NCI-H1105 (cell line): ENCODE data around the gene GRB10.
"Not testable (repeated sequence)": the region's sequence is repeated elsewhere in the genome, so short reads cannot be mapped to it uniquely, and the experiment has no call there.

Experiments used
- DNase-seq: peaks from one replicate; lab custom pipeline; 2025; lab: John Stamatoyannopoulos, UW

Gene GRB10

DNA sequence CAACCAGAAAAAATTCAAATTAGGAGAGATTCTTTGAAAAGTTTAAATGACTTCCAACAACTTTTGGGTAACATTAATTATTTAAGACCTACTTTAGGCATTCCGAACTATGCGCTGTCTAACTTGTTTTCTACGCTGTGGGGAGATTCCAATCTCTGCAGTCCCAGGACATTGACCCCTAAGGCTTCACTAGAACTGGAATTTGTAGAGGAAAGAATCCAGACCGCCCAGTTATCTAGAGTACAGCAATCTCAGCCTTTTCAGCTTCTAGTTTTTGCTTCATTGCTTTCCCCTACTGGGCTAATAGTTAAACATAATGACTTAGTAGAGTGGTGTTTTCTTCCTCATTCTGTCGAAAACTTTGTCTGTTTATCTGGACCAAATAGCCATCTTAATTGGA lies 202.6 kb downstream of the GRB10 start:
- DNase-seq, result no peak

DNA sequence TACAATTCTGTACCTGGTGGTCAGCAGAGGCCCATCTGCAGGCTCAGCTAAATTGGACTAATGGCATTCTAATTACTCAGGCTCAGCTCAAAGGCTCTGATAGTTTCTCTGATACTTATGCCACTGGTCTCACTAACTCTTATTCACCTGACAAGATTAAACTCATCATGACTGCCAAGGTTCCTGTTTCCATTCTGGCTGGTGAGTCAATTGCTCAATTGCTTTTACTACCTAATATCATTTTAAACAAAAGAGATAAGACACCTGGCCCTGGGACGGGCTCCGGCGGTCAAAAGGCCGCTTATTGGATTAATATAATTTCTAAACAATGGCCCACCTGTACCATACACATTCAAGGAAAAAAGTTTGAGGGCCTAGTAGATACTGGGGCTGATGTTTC lies 204.6 kb downstream of the GRB10 start:
- DNase-seq, result not testable (repeated sequence)

DNA sequence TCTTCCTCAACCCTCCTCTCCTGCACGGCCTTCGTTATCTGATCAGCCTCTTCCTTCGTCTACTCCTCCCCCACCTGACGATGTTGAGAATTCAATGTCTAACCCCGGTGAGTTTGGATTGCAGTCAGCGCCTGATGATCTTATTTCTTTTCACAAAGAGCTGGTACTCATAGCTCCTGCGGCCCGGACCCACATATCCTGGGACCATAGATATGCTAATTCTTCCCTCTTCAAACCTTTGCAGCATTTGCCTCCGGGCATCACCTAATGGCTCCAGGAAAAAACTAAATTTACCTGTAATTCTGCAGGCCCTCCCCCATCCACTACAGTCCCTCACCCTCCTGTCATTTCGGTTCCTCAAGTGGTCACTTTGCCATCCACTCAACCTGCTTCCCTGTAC lies 205.1 kb downstream of the GRB10 start:
- no peak for DNase-seq

DNA sequence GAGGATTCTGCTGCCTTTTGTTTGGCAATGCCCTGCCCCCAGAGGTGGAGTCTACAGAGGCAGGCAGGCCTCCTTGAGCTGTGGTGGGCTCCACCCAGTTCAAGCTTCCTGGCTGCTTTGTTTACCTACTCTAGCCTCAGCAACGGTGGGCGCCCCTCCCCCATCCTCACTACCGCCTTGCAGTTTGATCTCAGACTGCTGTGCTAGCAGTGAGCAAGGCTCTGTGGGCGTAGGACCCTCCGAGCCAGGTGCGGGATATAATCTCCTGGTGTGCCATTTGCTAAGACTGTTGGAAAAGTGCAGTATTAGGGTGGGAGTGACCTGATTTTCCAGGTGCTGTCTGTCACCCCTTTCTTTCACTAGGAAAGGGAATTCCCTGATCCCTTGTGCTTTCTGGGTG lies 206.3 kb downstream of the GRB10 start:
- not testable (repeated sequence) for DNase-seq

DNA sequence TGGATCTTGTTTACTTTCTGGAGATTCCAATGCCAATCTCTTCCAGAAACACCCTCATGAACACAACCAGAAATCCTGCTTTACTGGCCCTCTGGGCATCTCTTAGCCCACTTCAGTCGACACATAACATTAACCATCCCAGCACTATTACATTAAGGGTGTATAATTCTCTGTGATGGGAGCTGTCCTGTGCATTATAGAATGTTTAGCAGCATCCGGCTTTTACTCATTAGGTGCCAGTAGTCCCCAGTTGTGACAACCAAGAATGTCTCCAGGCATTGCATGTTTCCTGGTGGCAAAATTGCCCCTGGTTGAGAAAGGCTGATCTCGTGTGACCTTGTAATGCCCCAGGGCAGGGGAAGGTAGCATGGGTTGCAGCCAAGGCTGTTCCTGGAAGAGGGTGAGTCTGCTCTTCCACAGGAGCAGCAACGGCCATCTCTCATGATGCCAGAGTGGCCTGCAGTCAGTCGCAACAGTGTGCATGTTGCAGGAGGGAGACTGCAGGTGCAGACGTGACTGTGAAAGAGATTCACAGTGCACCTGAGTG lies 214.9 kb downstream of the GRB10 start:
- DNase-seq, result no peak

DNA sequence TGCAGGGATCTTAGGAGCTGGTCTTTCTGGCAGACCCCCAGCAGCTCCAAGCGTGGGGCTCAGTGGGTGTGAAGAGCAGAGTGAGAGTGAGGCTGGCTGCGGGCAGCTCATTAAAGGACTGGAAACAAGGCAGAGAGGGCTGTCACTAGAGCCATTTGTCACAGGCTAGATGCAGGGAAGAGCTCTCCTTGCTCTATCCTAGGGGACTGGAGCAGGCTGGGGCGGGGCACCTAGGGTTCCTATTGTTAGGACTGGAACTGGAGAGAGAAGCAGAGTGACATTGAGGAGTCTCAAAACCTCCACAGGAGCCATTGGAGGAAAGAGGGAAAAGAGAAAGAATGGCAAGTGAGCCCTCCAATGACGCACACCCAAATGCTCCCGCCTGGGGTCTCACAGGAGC lies 216.7 kb downstream of the GRB10 start:
- DNase-seq, result no peak

DNA sequence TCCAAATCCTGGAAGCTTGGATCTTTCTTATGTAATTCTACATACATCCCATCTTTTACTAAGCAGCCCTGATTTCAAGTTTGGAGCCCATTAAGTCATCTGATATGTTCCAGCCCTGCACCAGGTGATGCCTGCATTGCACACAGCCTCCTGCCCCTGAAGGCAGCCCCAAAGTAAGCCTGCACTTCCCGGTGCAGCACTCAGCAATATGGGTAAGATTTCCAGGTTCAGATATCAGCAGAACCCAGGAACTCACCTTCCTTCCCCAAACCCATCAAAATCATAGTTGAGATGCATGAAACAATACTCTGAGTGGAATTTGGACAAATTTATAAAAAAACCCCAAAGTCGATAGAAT lies 217.2 kb downstream of the GRB10 start:
- DNase-seq, result no peak

DNA sequence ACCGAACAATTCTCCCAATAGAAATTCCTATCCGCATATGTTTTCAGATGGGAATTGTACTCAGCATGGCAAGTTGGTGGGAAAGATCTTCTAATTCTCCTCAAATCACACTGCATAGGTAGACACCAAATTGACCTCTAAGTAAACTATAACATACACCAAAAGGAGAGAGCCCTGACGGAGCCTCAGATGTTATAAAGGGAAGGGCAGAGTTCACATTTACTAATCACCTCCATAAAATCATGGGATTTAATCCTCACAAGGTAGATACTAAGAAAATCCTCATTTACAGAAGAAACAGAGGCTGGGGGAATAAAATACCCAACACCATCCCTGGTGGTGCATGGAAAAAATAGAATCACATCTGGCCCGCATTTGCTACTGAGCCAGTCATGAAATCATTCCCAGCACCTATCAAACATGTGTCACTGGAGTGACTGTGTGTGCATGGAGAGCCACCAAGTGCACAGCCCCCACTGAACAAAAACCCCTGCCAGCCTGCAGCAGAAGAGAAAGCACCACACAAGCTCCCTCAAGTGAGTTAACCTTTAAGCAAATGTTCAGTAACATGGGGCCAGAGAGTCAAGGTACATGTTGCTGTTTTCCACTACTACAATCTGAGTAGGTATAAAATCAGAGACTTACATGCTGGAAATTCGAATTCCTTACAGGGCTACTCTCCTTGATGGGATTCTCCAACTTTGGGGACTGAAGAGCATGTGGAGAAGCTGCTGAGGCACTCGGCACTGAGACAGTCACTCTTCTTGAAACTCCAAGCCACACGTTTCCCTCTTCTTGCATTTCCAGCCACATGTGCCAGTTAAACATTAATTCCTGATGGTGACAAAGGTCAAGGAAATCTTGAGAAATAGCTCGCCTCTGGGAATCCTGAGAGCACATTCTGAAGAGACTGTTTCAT lies 217.8 kb downstream of the GRB10 start, which contains the start of gene DDC:
Gene DDC, minus strand, starts transcription at position 766 of the 919 bp plus-strand sequence. CDS start 21,320 bp downstream, outside the sequence.
- DNase-seq, result no peak

DNA sequence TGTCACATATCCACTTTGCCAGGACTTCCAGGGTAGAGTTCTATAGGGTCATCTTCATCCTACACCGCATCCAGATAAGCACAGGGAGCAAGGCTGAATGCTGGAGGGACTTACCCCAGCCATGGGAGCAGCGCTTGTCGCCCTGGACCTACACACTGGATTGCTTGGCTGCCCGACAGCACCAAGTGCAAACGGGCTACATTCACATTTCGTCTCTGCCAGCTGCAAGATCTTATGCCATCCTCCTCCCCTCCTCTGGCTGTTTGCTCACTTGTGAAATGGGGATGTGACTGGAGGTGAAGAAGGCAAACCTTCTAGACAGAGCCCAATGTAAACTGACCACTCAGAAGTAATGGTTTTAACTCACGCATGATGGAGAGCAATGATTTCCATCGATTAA lies 218.5 kb downstream of the GRB10 start:
- DNase-seq, result no peak

DNA sequence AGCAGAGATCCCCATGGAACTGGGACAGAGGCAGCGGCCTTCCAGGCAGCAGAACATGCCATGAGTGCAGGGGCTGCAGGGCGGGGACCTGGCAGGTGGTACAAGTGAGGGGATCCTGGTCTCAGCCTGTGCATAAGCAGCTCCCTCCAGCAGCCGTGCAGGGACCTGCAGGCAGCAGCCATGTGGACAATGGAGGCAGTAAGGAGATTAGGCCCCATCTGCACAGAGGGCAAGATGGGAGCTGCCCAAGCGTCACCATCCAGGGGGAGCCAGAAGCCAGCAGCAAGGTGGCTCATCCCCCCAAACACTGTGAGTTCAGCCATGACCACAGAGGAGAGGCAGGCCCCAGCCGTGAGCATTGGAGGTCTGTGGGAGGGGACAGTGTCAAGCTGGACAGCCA lies 220.6 kb downstream of the GRB10 start:
- DNase-seq, result no peak

DNA sequence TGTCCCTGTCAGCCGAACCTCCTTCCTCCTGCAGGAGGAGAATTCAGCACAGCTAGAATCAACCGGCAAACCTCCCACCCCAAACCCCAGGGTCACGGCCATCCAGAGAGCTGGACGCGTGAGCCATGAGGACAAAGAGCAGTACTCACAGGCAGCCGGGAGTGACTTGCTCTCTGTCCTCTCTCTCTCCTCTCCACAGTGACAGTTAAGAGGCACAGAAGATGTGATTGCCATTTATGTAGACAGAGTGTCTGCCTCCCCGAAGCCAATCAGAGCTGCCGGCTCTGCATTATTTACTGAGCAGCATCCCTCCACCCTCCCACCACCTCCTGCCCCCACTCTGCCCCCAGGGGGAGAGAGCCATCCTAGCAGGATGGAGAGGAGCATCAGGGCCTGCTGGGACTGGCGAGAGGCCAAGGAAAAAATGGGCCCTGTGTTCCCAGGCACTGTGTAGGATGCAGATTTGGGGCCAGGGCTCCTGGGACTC lies 221.8 kb downstream of the GRB10 start:
- DNase-seq, result peak; percentile 83

DNA sequence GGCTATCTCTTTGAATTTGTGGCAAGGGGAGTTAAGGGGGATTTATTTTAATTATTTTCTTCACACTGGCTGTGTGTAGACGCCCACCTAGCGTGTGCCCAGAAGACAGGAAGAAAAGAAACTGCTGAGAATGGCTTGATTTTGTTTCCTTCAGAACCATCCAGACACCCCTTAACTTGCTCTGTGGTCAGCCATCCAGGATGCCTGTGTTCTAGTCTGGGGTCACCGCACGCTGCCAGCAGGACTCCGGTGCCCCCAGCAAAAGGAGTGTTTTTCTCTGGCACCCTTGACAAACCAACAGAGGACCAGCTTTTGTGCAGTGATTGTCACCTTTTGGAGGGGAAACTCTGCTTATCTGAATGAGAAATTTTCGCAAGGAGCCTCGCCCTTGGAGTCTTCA lies 222.8 kb downstream of the GRB10 start:
- no peak for DNase-seq

DNA sequence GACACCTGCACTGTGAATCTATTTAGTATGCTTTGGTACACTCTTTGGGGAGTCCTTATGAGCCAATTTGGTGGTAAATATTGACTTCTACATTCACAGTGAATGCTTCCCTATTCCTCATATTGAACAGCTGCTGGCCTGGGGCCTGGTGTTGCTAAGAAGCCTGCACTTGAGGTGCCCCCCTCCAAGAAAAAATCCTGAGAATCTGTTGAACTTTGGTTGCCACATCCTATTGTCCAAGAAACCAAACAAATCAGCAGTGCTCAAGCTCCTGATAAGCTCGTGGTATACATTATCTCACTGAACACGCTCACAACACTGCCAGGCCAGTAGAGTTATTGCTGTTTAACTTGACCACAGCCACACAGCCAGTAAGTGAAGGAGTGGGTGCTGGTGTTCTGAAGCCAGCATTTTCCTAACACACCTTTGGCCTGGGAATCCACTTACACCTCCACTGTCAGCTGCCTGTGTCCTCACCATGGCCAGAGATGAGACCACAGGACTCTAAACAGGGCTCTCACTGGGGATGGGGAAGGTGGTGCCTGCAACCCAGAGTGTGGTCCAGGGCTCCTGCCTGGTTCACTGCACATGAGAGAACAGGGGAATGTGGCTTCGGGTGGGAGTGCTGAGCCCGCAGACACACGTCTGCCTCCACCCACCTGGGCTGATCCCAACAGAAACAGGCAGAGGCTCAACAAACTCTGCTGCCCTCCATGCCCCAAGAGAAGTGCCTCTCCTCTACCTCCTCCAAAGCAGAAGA lies 224.2 kb downstream of the GRB10 start:
- no peak for DNase-seq

DNA sequence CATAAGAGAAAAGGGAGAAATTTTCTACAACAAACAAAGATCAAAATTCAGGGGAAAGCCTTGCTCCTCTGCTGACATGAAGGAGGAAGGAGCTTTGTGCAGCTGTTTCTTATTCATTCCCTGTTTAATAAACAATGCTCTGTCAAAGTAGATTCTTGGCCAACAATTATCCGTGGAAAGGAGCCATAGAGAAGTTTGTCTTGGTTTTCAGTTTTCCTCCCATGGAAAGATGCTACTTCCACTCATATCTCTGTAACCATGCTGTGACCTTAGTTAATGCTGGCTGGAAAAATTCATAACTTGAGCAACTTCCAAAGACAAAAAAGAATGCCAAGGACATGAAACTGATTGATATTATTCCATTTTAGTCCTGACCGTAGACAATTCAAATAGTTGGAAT lies 225.6 kb downstream of the GRB10 start:
- DNase-seq, result no peak

DNA sequence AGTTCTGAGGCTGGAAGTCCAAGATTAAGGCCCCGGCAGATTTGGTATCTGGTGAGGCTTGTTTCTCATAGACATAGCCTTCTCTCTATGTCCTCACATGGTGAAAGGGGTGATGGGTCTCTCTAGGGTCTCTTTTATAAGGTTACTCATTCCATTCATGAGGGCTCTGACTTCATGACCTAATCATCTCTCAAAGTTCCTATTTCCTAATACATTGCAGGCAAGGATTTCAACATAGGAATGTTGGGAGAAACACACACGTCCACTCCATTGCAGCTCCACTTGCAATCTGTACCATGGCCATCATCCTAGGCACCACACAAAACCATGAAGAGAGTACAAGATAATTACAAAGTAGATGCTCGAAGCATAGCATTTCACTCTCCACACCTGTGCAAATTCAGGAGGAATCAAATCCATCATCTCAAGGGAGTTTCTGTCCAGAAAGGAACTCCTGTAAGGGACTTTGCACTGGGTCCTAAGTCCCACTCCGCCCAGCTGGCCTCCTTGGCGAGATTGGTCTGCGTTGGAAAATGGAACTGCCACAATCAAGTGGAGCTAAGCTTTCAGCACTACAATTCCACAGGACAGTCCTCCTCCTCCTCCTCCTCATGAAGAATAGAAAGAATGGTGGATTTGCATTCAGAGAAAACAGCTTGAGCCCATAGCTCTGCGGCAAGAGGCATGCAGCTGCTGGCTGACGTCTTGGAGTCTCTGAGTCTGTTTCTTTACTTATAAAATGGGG lies 226.3 kb downstream of the GRB10 start:
- no peak for DNase-seq

DNA sequence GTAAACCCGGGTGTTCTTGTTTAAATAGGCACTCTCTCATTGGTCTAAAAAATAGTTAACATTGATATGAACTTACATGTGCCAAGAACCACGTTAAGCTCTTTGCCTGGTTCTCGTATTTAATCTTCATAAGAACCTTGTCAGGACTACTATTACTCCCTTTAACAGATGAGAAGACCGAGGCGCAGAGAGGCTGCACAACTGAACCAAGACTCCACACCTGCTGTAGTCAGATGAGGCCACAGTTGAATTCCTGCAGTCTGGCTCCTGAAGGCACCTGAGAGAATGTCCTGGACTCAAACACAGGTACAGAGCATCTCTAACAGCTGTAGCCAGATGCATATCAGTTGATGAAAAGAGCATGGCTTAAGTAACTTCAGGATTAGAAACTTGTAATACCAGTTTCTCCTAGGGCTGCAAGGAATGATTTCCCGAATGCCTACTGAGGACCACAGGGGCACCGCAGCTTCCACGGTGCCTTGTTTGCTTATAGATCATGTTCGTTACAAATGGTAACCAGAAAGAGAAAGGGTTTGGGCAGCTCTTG lies 227.0 kb downstream of the GRB10 start:
- DNase-seq, result no peak

DNA sequence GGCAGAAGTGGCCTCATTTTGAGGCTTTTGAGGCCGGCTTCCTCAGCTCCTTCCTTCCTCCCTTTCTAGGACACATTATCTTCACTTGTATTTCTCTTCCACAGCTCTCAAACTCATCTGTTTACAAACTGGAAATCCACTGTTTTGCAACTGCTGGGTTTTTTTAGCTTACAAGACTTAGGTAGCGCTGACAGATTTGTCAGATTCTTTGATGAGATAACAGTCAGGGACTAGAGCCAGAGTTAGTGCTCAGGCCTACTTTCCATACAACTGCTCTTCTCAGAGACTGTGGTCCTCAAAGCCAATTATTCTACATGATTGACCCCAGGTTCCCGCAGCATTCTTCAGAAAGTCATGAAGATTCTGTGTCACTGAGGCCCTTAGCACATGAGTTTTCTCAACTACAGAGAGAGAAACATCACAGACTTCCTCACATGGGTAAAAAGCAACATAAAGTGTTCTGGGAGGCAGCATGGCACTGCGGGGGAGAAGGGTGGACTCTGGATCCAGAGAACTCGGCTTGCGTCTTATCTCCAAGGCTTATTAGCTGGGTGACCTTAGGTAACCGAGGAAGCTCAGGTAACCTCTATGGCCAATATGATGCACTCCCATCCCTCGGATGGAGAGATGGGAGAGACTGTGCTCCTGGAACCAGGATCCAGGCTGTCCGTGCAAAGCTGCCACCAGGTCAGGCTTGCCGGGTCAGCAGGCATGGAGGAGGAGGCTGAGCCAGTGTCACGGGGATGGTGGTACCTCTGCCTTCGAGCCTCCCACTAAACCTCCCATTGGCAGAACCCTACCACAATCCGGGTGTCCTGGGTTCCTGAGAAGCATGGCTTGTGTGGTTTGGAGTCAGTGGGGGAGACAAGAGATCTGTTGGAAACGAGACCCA lies 228.0 kb downstream of the GRB10 start:
- DNase-seq, result no peak

DNA sequence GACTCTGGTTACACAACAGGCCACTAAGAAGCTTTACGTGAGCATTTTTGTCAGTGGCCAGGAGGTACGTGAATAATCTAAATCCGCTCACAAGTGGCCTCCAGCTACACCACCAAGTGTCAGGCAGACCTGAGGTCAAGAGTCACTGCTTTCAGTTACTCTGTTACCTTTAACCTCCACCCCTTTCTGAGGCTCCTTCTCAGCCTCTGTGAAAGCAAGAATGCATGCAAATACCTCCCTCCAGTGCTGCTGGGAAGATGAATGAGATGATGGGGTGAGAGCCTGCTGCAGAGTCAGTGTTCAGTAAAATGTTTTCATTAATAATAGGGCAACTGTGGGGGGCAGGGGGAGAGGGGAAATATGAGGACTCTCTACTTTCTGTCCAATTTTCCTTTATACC lies 228.7 kb downstream of the GRB10 start:
- DNase-seq, result no peak

DNA sequence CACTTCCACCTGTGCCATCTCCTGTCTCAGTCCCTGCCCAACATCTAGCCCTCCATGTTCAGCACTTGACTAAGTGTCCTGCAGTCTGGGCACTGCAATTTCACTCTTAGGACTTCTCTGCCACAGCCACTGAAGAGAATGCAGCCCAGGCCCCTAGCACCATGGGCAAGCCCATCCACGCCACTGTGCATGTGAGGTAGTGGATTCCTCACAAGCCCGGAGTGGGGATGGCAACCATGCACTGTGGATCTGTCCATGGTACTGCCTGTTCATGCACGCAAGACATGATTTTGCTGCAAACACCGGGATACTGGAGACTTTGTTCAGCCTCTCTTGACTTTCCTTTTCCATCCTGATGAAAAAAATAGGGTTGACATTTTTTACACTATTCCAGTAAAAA lies 229.8 kb downstream of the GRB10 start:
- DNase-seq, result no peak

DNA sequence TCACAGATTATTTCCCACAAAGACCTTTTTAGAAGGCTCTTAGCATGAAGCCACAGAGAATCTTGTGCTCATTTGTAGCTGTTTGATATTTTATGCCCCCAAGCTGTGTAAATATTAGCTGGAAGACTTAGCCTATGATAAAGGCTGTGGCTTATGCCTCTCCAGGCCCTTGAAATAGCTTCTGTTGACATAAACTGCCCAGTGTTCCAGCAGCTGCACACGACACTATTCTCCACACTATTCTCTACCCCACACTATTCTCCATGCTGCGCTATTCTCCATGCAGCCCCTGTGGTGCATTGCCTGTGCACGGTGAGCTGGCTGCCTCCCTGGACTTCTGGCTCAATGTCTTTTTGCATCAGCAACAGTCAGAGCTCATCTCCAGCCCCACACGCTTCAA lies 230.6 kb downstream of the GRB10 start:
- DNase-seq, result peak; percentile 92

DNA sequence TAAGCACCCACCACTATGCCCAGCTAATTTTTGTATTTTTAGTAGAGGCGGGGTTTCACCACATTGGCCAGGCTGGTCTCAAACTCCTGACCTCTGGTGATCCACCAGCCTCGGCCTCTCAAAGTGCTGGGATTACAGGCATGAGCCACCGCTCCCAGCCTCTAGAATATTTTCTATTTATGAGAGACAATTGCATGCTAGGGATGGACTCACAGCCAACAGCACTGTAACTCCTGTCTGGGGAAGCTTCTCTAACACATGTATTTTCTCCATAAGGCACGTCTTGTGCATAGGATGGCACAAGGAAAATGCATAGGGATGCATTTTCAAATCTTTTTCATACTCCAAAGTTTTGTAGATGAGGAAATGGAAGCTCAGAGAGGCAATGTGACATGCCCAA lies 237.1 kb downstream of the GRB10 start:
- DNase-seq, result not testable (repeated sequence)
